Osteoblast (primary cell): Measurements from ENCODE around the gene GHRH. TPM values are rescaled to one million over a fixed set of nuclear protein-coding genes. Genes with fewer than 3 reads are reported as not detected.

ENCODE experiments used
- DNase-seq: peaks from one replicate; pipeline ENCODE4 v3.0.0; 2011; ENCODE audit warnings: low spot score, mixed read lengths; ENCODE audit not compliant: insufficient read length; ENCODE audit errors: missing footprints
- H2AFZ ChIP-seq: 2 replicates; pipeline ENCODE4 v1.6.0; 2011; ENCODE audit warnings: mild to moderate bottlenecking, low read length
- H3K27ac ChIP-seq: 2 replicates; pipeline ENCODE4 v1.5.1; 2011; ENCODE audit warnings: mild to moderate bottlenecking, low read depth, low read length, moderate library complexity
- H3K27me3 ChIP-seq: 2 replicates; pipeline ENCODE4 v1.6.0; 2012; ENCODE audit warnings: mild to moderate bottlenecking, control low read depth, inconsistent platforms, low read length, moderate library complexity; ENCODE audit not compliant: insufficient read depth
- H3K36me3 ChIP-seq: 2 replicates; pipeline ENCODE4 v1.5.1; 2011; ENCODE audit warnings: mild to moderate bottlenecking, low read length, control low read depth, moderate library complexity; ENCODE audit not compliant: insufficient read depth
- H3K4me1 ChIP-seq: 2 replicates; pipeline ENCODE4 v1.5.1; 2011; ENCODE audit warnings: mild to moderate bottlenecking, low read length, control low read depth, moderate library complexity; ENCODE audit not compliant: insufficient read depth
- H3K4me2 ChIP-seq: 2 replicates; pipeline ENCODE4 v1.6.0; 2011; ENCODE audit warnings: mild to moderate bottlenecking, low read length; ENCODE audit not compliant: insufficient read depth
- H3K4me3 ChIP-seq: fragments of 200-600 bp; sonication (generic); 3 replicates; pipeline ENCODE4 v1.5.1; 2012; ENCODE audit warnings: mild to moderate bottlenecking, low read length, inconsistent platforms; ENCODE audit not compliant: insufficient read depth
- H3K79me2 ChIP-seq: 2 replicates; pipeline ENCODE4 v1.6.0; 2012; ENCODE audit warnings: mild to moderate bottlenecking, low read length, control low read depth, inconsistent platforms; ENCODE audit not compliant: insufficient read depth
- H3K9me3 ChIP-seq: 2 replicates; pipeline ENCODE4 v1.5.1; 2011; ENCODE audit warnings: low read depth, low read length, control low read depth
- H4K20me1 ChIP-seq: 2 replicates; pipeline ENCODE4 v1.6.0; 2012; ENCODE audit warnings: mild to moderate bottlenecking, low read length, control low read depth; ENCODE audit not compliant: insufficient read depth
- CTCF ChIP-seq: IDR thresholded peaks from 2 replicates; pipeline ENCODE4 v1.5.1; 2011; ENCODE audit warnings: mild to moderate bottlenecking, low read depth, low read length, moderate library complexity; ENCODE audit errors: extremely low read depth
- total RNA-seq: library from RNA; depleted of rRNA; stranded (reverse); fragments of >200 nt; gene quantifications from 2 replicates; pipeline ENCODE4 v1.2.3, GENCODE V29; 2012

The GHRH gene
- total RNA-seq, 1 donor, result not detected

- H3K79me2 ChIP-seq, result peaks cover 2% of the 10 kb centered on the region
- H3K4me1 ChIP-seq, result no peaks in the 10 kb centered on the region
- H3K4me3 ChIP-seq, result no peak overlapping the region
- no peak overlapping the region for H3K27ac ChIP-seq
- H3K27me3 ChIP-seq, result no peaks in the 10 kb centered on the region
- TF ChIP-seq CTCF, result no peak
- DNase-seq, result no peak
- no peak overlapping the region for H2AFZ ChIP-seq
- H3K9me3 ChIP-seq, result no peaks in the 10 kb centered on the region
- peaks cover 79% of the 10 kb centered on the region for H3K36me3 ChIP-seq
- peaks cover 2% of the 10 kb centered on the region for H4K20me1 ChIP-seq
- H3K4me2 ChIP-seq, result no peak overlapping the region
Measured at GRCh38 chr20:37209661-37210314, 51.8 kb downstream of the GHRH start.

DNA sequence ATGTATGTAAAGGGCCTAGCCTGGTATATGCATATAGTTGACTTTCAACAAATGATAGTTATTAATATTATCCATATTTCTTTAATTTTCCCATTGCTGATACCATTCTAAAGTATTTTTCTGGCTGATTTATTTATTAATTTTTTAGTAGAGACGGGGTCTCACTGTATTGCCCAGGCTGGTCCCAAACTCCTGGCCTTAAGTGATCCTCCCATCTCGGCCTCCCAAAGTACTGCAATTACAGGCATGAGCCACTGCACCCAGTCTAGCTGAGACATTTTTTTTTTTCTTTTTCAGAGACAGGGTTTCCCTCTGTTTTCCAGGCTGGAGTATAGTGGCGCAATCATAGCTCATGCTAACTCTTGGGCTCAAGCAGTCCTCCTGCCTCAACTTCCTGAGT is 52.4 kb downstream of the GHRH start:
- H3K79me2 ChIP-seq, result peaks cover 2% of the 10 kb centered on the region
- DNase-seq, result no peak
- peaks cover 2% of the 10 kb centered on the region for H4K20me1 ChIP-seq
- H3K36me3 ChIP-seq, result peaks cover 79% of the 10 kb centered on the region
- no peak overlapping the region for H3K27ac ChIP-seq
- H3K4me2 ChIP-seq, result no peak overlapping the region
- H2AFZ ChIP-seq, result no peak overlapping the region
- H3K4me1 ChIP-seq, result no peaks in the 10 kb centered on the region
- H3K4me3 ChIP-seq, result no peak overlapping the region
- H3K27me3 ChIP-seq, result no peaks in the 10 kb centered on the region
- no peak for TF ChIP-seq CTCF
- no peaks in the 10 kb centered on the region for H3K9me3 ChIP-seq

DNA sequence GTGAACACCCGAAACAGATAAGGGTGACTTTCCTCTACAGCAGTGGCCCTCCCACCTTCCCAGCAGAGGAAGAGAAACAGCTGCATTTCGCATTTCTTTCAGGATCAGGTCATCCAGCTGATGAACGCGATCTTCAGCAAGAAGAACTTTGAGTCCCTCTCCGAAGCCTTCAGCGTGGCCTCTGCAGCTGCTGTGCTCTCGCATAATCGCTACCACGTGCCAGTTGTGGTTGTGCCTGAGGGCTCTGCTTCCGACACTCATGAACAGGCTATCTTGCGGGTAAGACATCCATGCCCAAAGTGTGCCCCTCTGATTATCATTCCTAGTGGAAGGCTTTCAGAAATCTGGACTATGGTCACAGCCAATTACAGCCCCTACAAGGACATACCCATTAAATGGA is 54.4 kb downstream of the GHRH start:
- no peak for TF ChIP-seq CTCF
- no peaks in the 10 kb centered on the region for H3K9me3 ChIP-seq
- H3K4me2 ChIP-seq, result no peak overlapping the region
- no peak overlapping the region for H3K4me3 ChIP-seq
- no peak overlapping the region for H2AFZ ChIP-seq
- peaks cover under 1% of the 10 kb centered on the region for H3K4me1 ChIP-seq
- peaks cover 69% of the 10 kb centered on the region for H3K36me3 ChIP-seq
- H3K79me2 ChIP-seq, result peaks cover 12% of the 10 kb centered on the region
- no peak overlapping the region for H3K27ac ChIP-seq
- peaks cover 11% of the 10 kb centered on the region for H4K20me1 ChIP-seq
- DNase-seq, result no peak
- no peaks in the 10 kb centered on the region for H3K27me3 ChIP-seq

- no peak for DNase-seq
- Histone ChIP-seq H3K27ac (no peak overlapping the region), H4K20me1 (peaks cover 11% of the 10 kb centered on the region), H3K27me3 (no peaks in the 10 kb centered on the region), H3K4me1 (peaks cover 10% of the 10 kb centered on the region), H3K79me2 (peaks cover 14% of the 10 kb centered on the region), H3K4me2 (no peak overlapping the region), H3K9me3 (no peaks in the 10 kb centered on the region), H3K36me3 (peaks cover 64% of the 10 kb centered on the region), H2AFZ (no peak overlapping the region), H3K4me3 (no peak overlapping the region)
- TF ChIP-seq CTCF, result no peak
Measured at GRCh38 chr20:37205794-37206193, 55.8 kb downstream of the GHRH start.
